OCI-LY7 (cell line): ENCODE data around the gene CDK14.

Experiments used
- EZH2phosphoT487 ChIP-seq: fragments of 200-600 bp; sonication (generic); IDR thresholded peaks from 2 replicates; pipeline ENCODE4 v1.6.1; 2018; ENCODE audit warnings: low read depth, borderline replicate concordance, mild to moderate bottlenecking, mixed run types, antibody characterized with exemption, low read length, moderate library complexity, mixed read lengths
- TF ChIP-seq, protein P1 (sequence below): fragments of 200-600 bp; sonication (generic); conservative IDR thresholded peaks from 2 replicates; pipeline ENCODE4 v1.5.1; 2014; ENCODE audit warnings: mild to moderate bottlenecking, antibody characterized with exemption, low read length, moderate library complexity, mixed read lengths

DNA sequence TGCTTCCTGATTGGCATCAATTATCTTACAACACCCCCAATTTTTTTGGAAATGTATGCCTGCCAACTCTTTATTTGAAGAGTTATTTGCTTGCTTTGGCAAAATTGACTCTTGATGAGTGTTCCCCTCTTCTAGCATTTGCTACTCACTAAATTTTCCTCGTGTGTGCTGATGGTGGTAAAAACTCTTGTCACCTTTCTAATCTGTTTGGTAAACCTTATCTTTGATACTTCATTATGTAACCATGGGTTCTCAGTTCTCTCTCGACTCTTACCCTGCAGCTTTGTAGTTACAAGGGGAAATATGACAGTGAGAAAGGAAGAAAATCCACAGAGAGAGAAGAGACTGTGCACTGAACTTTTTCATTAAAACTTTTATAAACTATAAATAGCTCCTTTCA is 102.5 kb downstream of the CDK14 start:
- TF ChIP-seq, protein P1, sequence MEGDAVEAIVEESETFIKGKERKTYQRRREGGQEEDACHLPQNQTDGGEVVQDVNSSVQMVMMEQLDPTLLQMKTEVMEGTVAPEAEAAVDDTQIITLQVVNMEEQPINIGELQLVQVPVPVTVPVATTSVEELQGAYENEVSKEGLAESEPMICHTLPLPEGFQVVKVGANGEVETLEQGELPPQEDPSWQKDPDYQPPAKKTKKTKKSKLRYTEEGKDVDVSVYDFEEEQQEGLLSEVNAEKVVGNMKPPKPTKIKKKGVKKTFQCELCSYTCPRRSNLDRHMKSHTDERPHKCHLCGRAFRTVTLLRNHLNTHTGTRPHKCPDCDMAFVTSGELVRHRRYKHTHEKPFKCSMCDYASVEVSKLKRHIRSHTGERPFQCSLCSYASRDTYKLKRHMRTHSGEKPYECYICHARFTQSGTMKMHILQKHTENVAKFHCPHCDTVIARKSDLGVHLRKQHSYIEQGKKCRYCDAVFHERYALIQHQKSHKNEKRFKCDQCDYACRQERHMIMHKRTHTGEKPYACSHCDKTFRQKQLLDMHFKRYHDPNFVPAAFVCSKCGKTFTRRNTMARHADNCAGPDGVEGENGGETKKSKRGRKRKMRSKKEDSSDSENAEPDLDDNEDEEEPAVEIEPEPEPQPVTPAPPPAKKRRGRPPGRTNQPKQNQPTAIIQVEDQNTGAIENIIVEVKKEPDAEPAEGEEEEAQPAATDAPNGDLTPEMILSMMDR = no peak
- no peak for TF ChIP-seq EZH2phosphoT487
